NOMO-1 treated with dmso at 0.1 percent for 144 hours (cell line): ENCODE measurements around the gene RTBDN.
A peak's percentile ranks its signal among the peaks of the same experiment; 100 is the strongest.

Experiments used
- DNase-seq: peaks from one replicate; lab custom pipeline; 2025; ENCODE audit not compliant: unreplicated experiment; lab: John Stamatoyannopoulos, UW

Gene RTBDN

GRCh38 chr19:12783291-12783848 is 51.0 kb downstream of the RTBDN start:
- DNase-seq = no peak

GRCh38 chr19:12782424-12783290 is 51.7 kb downstream of the RTBDN start:
- peak; percentile 54 for DNase-seq

GRCh38 chr19:12782174-12782423 is 52.3 kb downstream of the RTBDN start:
- DNase-seq = no peak

GRCh38 chr19:12779162-12779993 is 55.0 kb downstream of the RTBDN start:
- DNase-seq = no peak

- no peak for DNase-seq
These were observed 55.5 kb downstream of the RTBDN start for GRCh38 chr19:12778905-12779161.

- DNase-seq = no peak
These were observed 56.1 kb downstream of the RTBDN start for GRCh38 chr19:12778017-12778904.

- DNase-seq = peak; percentile 70
These were observed 57.0 kb downstream of the RTBDN start for GRCh38 chr19:12777217-12778016.
